GM10248 (cell line): Measurements from ENCODE around the gene CEP170B.

Experiments used
- CTCF ChIA-PET: fragments of 300-600 bp; sonication (Branson Sonifier 250); formaldehyde crosslinking; extraction: SDS; loops from one replicate; lab custom pipeline; 2021; ENCODE audit warnings: antibody characterized with exemption; lab: Yijun Ruan, JAX
- POLR2A ChIA-PET: fragments of 350-650 bp; sonication (Branson Sonifier 250); formaldehyde crosslinking; extraction: SDS; loops from one replicate; lab custom pipeline; 2020; ENCODE audit warnings: antibody characterized with exemption; lab: Yijun Ruan, JAX
- DNase-seq: peaks from one replicate; pipeline ENCODE4 v3.0.0; 2012; ENCODE audit errors: extremely low spot score
- TF ChIP-seq, protein P1 (sequence below): IDR thresholded peaks from 2 replicates; pipeline ENCODE4 v1.5.1; 2012; ENCODE audit warnings: mild to moderate bottlenecking, low read depth; ENCODE audit errors: extremely low read depth, missing control alignments, control extremely low read depth

Gene CEP170B

DNA sequence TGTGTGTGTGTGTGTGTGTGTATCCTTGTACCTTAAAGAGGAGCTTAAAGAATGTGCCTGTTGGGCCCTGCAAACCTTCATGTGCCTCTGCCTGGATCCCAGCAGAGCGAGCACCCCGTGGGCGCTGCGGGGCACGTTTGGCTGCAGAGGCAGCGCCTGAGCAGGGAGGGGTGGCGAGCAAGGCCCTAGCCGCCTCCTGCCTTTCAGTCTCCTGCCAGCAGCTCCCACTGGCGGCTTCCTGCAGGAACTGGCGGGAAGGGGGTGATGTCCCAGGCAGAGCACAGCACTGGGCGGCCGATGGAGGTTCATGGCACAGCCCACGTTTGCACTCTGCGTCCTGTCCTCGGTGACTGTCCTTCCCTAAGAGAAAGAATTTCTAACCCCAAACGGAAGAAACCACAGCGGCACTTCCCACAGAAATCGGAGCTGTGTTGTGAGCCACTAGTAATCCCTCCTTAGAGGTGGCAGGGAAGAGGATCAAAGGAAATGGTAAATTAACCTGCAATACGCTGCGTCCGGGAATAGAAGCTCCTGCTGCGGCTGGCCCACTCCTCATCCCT lies 44.3 kb upstream of the CEP170B start:
- TF ChIP-seq, protein P1, sequence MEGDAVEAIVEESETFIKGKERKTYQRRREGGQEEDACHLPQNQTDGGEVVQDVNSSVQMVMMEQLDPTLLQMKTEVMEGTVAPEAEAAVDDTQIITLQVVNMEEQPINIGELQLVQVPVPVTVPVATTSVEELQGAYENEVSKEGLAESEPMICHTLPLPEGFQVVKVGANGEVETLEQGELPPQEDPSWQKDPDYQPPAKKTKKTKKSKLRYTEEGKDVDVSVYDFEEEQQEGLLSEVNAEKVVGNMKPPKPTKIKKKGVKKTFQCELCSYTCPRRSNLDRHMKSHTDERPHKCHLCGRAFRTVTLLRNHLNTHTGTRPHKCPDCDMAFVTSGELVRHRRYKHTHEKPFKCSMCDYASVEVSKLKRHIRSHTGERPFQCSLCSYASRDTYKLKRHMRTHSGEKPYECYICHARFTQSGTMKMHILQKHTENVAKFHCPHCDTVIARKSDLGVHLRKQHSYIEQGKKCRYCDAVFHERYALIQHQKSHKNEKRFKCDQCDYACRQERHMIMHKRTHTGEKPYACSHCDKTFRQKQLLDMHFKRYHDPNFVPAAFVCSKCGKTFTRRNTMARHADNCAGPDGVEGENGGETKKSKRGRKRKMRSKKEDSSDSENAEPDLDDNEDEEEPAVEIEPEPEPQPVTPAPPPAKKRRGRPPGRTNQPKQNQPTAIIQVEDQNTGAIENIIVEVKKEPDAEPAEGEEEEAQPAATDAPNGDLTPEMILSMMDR: no peak
- ChIA-PET CTCF (interaction anchor here (2.0 kb wide), 1 partner anchor 52 kb away, joined by 10 read pairs; no protein-coding TSS in a partner anchor), POLR2A (no interaction called here)
- DNase-seq: no peak

DNA sequence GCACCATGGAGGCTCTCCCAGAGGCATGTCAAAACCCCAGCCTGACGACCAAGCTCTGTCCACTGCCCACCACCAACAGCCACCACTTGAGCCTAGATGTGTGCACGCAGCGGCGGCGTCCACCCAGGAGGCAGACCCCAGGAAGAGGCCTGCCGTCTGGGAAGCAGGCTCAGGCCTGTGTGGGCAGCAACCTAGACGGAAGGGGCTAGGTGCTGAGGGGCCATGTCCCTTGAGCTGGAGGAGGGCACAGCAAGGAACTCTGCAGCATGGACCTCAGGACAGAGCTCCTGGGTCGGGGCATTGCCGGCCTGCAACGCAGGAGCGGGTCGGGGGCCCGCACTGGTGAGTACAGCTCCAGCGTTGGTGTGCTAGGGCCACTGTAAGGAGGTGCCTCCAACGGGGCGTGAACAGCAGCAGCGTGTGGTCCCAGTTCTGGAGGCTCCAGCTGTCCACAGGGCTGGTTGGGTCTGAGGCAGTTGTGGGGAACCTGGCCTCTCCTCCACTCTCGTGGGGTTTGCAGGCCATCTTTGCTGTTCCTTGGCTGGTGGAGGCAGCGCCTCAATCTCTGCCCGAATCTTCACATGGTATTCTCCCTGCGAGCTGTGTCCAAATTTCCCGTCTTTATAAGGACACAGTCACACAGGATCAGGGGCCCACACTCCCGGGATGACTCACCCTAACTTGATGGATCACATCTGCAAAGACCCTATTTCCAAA lies 43.7 kb upstream of the CEP170B start:
- POLR2A ChIA-PET: no interaction called here
- CTCF ChIA-PET: interaction anchor here (2.0 kb wide), 1 partner anchor 53 kb away, joined by 10 read pairs; no protein-coding TSS in a partner anchor
- DNase-seq: no peak
- TF ChIP-seq, protein P1: no peak

DNA sequence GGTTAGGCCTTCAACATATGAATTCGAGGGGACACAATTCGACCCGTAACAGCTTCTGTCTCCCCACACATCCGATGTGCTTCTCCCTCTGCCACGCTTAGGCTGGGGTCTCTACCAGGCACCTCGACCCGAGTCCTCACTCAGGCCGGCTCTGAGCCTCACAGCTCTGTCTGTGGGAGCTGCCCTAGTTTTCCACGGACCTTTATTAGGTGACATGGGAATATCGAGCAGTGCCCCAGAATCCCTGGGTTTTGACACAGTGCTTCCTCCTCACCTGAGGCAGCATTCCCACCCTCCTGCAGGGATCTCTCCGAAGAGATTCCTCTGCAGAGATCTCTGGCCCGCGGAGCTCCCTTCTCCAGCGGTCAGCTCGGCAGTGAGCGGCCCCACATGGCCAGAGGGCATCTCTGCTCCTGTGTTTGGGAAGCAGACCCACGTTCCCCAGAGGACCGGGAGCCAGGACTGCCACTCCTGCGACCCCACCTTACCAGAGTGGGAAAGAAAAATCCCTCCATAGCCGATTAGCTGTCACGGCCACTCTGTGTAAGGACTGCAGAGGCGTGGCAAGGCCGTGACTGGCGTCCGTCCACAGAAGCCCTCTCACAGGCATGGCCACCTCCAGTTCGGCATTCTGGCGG lies 43.0 kb upstream of the CEP170B start:
- DNase-seq: no peak
- CTCF ChIA-PET: interaction anchor here (1.1 to 2.0 kb wide), 2 partner anchors 53 to 54 kb away, joined by 3 to 10 read pairs; no protein-coding TSS in a partner anchor
- TF ChIP-seq, protein P1: no peak
- POLR2A ChIA-PET: no interaction called here

DNA sequence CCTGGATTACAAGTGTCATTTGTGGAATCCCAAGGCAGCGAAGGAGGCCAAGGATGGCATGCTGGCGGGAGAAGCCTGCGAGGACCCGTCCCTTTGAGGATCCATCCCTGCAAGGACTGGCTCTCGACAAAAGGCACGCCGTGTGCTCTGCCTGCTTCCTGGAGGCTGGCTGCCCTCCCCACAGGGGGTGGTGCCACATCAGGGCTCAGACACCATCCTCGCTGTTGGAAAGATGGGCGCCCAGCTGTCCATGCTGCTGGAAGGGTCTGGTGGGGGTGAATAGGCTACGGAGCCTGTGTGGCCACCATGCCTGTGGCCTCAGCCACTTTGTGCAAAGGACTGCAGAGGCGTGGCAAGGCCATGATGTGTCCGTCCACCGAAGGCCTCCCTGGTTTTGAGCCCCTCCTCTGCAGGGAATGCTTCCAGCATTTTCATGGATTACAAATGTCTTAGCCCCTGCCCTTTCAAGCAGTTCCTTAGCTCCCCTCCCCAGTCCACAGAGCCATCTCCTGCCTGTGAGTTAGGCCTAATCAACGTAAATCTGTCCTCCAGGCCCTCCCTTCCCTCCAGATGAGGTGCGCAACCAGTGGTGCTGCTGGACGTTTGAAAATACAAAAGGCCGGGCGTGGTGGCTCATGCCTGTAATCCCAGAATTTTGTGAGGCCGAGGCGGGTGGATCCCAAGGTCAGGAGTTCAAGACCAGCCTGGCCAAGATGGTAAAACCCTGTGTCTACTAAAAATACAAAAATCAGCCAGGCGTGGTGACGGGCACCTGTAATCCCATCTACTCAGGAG lies 42.0 kb upstream of the CEP170B start:
- ChIA-PET POLR2A (no interaction called here), CTCF (interaction anchor here (1.1 kb wide), 1 partner anchor 54 kb away, joined by 3 read pairs; no protein-coding TSS in a partner anchor)
- TF ChIP-seq, protein P1: no peak
- DNase-seq: no peak

DNA sequence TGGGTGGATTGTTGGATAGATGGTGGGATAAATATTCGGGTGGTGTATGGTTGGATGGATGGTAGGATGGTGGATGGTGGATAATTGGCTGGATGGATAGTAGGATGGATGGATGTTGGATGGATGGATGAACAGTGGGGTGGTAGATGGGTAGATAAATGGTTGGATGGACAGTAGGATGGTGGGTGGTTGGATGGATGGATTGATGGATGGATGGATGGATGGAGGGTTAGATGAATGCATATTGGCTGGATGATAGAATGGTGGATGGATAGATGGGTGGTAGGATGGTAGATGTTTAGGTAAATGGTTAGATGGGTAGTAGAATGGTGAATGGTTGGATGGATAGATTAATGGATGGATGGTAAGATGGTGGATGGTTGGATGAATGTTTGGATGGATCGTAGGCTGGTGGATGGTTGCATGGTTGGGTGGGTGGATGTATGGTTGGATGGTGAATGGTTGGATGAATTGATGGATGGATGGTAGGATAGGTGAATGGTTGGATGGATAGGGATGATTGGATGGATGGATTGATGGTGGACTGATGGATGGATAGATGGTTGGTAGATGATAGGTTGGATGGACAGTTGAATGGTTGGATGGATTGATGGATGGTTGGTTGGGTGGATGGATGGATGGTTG lies 40.6 kb upstream of the CEP170B start:
- TF ChIP-seq, protein P1: no peak
- CTCF ChIA-PET: interaction anchor here (3.5 kb wide), 1 partner anchor 55 kb away, joined by 59 read pairs; no protein-coding TSS in a partner anchor
- DNase-seq: no peak
- POLR2A ChIA-PET: no interaction called here
